Heart right ventricle (tissue), 16 donors: Measurements from ENCODE around the gene MAK. TPM values are rescaled to one million over a fixed set of nuclear protein-coding genes. Genes with fewer than 3 reads are reported as not detected.

ENCODE experiments used
- ATAC-seq, 8 donors: fragments of 200-7000 bp; cut with Tn5 transposase; one replicate each; pipeline ENCODE4 v1.9.1; 2020; ENCODE audit warnings: mild to moderate bottlenecking in 8 of 8, moderate library complexity in 8 of 8, moderate number of reproducible peaks in 1 of 8
- DNase-seq, 2 donors: peaks; one replicate each; pipeline ENCODE4 v3.0.0-alpha.2; 2020
- H3K27ac ChIP-seq, 10 donors: fragments of 200-600 bp; sonication (generic) in 2 of 10; one replicate each; pipeline versions ENCODE4 v1.5.0 to v1.8.0; 2020 to 2022; ENCODE audit warnings: mild to moderate bottlenecking in 3 of 10
- H3K27me3 ChIP-seq, 7 donors: fragments of 200-600 bp; one replicate each; pipeline ENCODE4 v1.8.0; 2021 to 2022; ENCODE audit warnings: mild to moderate bottlenecking in 2 of 7
- H3K36me3 ChIP-seq, 9 donors: fragments of 200-600 bp; sonication (generic) in 1 of 9; one replicate each; pipeline versions ENCODE4 v1.5.0 to v1.8.0; 2020 to 2022; ENCODE audit warnings: mild to moderate bottlenecking in 2 of 9
- H3K4me1 ChIP-seq, 9 donors: fragments of 200-600 bp; sonication (generic) in 1 of 9; one replicate each; pipeline versions ENCODE4 v1.5.0 to v1.8.0; 2020 to 2022; ENCODE audit warnings: mild to moderate bottlenecking in 4 of 9
- H3K4me3 ChIP-seq, 10 donors: fragments of 200-600 bp; sonication (generic) in 2 of 10; one replicate each; pipeline versions ENCODE4 v1.5.0 to v1.8.0; 2020 to 2022; ENCODE audit warnings: mild to moderate bottlenecking in 7 of 10, moderate library complexity in 2 of 10
- H3K9me3 ChIP-seq, 11 donors: fragments of 200-600 bp in 10 of 11; sonication (generic) in 2 of 11; one replicate each; pipeline versions ENCODE4 v1.5.0 to v1.8.0; 2013 to 2022; ENCODE audit warnings: mild to moderate bottlenecking in 2 of 11, control low read depth in 1 of 11, moderate library complexity in 1 of 11
- WGBS, 2 donors: extraction: QIAGEN DNeasy Blood & Tissue Kit; methylation state at CpG; one replicate each; pipeline ENCODE4 v1.1.7; 2013; ENCODE audit warnings: inconsistent platforms in 1 of 2; 5-methylcytosine and 5-hydroxymethylcytosine counted together
- intact Hi-C, 10 donors: fragments of 100-400 bp; cut with DNase I; formaldehyde crosslinking; loops; one replicate each; pipeline versions ENCODE4 v1.11.1 to v1.14.2; 2022
- polyA plus RNA-seq, 2 donors: library from polyadenylated mRNA; stranded (reverse); fragments of 200-250 nt; gene quantifications; one replicate each; pipeline ENCODE4 v1.2.3, GENCODE V29; 2013
- total RNA-seq, 10 donors: library from RNA; stranded (reverse); fragmentation: NEBNext Ultra II Directional in 3 of 10; extraction: Animal tissue kit (Norgen Biotek cat#: 25700) in 3 of 10; gene quantifications; one replicate each; pipeline versions ENCODE4 v1.2.1 to v1.2.4, GENCODE V29; 2021 to 2023
- TF ChIP-seq, protein P1 (sequence below), 9 donors: fragments of 200-600 bp; sonication (generic) in 2 of 9; IDR thresholded peaks; one replicate each; pipeline versions ENCODE4 v1.5.0 to v1.8.0; 2021 to 2022; ENCODE audit warnings: antibody characterized with exemption in 9 of 9, mild to moderate bottlenecking in 5 of 9, moderate library complexity in 1 of 9
- donor health status: Arrhythmogenic right ventricular cardiomyopathy.
- donor health status: ischemic (EF 13 %, LVEDD 7.1; RV severe dilation, severe dysfunction).
- donor health status: healthy with polysubstance abuse.
- donor health status: DM: no; HTN: yes; CAD: no.
- donor health status: DM: no; HTN: no; CAD: no.
- donor health status: ischemic (EF 25% LVEDD 6.9; RV normal size, moderate dysfunction).
- donor health status: ischemic (EF 25% LVEDD 5.7; RV mildly dilated, moderate dysfunction).
- donor health status: healthy.
- donor health status: DM: yes; HTN: yes; CAD: no.
- donor health status: Ischemic cardiomyopathy.
- donor health status: ischemic (EF 35%, LVEDD 5.7; RV mildly dilated, moderate dysfunction).
- donor health status: nonischemic (EF 11% LVEDD 7.7; RV severe dilation, severe dysfunction).
- donor health status: DM: yes; HTN: yes; CAD: no.
- donor health status: PGD.
- donor health status: ischemic (EF 29% LVEDD 5.4; RV normal size, mild dysfunction).
- donor health status: nonischemic (EF 23%, LVEDD 6.1; RV moderate dilation, normal function).

Gene MAK
- total and polyA plus RNA-seq, 12 donors: 0.01 to 0.25 (median 0.12) TPM; not detected in 4

DNA sequence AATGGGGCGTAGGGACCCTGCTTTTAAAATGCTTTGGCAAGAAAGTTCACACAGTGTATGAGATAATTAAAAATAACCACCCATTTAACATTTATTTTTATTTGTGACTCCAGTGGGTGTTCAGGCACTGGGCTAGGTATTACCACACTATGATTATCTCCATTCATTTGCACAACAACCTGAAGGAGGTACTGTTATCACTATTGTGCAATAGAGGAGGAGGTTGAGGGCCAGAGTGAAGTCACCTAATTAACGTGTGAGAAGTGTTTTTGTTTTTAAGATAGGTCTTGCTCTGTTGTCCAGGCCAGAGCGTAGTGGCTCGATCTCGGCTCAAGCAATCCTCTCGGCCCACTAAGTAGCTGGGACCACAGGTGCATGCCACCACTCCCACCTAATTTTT lies 29.2 kb downstream of the MAK start:
- Histone ChIP-seq H3K27ac (no peak overlapping the region), H3K9me3 (no peaks in the 10 kb centered on the region), H3K4me1 (no peaks in the 10 kb centered on the region), H3K36me3 (peaks cover 0 to 4% (median 0%) of the 10 kb centered on the region in 9 donors), H3K27me3 (no peaks in the 10 kb centered on the region), H3K4me3 (no peak overlapping the region)
- intact Hi-C loops: loop anchor here in 1 of 10 donors (10.0 kb wide), 1 partner anchor 304 kb away; no protein-coding TSS in a partner anchor
- TF ChIP-seq, protein P1, sequence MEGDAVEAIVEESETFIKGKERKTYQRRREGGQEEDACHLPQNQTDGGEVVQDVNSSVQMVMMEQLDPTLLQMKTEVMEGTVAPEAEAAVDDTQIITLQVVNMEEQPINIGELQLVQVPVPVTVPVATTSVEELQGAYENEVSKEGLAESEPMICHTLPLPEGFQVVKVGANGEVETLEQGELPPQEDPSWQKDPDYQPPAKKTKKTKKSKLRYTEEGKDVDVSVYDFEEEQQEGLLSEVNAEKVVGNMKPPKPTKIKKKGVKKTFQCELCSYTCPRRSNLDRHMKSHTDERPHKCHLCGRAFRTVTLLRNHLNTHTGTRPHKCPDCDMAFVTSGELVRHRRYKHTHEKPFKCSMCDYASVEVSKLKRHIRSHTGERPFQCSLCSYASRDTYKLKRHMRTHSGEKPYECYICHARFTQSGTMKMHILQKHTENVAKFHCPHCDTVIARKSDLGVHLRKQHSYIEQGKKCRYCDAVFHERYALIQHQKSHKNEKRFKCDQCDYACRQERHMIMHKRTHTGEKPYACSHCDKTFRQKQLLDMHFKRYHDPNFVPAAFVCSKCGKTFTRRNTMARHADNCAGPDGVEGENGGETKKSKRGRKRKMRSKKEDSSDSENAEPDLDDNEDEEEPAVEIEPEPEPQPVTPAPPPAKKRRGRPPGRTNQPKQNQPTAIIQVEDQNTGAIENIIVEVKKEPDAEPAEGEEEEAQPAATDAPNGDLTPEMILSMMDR (IDR thresholded peaks at IDR 0.05): no peak
- DNase-seq (no peak), ATAC-seq (no peak)
- WGBS, 2 donors: 88 to 91% methylated on average over 6 of the region's 6 CpGs

DNA sequence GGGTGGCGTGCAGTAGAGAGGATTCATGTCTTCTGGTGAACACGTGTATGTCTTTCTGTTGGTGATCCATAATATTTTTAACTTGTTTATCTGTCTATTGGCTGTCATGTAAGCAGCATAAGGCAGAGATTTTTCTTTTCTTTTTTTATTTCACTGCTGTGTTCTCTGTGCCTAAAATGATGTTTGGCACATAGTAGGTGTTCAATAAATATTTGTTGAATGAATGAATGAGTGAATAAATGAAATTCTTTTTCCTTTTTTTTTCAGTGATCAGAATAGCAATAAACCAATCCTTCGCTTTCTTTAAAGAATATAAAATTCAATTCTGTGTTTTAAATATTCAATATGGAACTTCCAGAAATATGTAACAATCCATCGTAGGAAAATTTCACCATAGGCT lies 30.0 kb downstream of the MAK start:
- ATAC-seq (no peak), DNase-seq (no peak)
- Histone ChIP-seq H3K27ac (no peak overlapping the region), H3K4me3 (no peak overlapping the region), H3K36me3 (peaks cover 0 to 4% (median 0%) of the 10 kb centered on the region in 9 donors), H3K9me3 (no peaks in the 10 kb centered on the region), H3K27me3 (no peaks in the 10 kb centered on the region), H3K4me1 (no peaks in the 10 kb centered on the region)
- 95 to 97% methylated on average over 4 of the region's 4 CpGs for WGBS, 2 donors
- intact Hi-C loops: loop anchor here in 1 of 10 donors (10.0 kb wide), 1 partner anchor 304 kb away; no protein-coding TSS in a partner anchor
- TF ChIP-seq, protein P1 (IDR thresholded peaks at IDR 0.05): no peak

DNA sequence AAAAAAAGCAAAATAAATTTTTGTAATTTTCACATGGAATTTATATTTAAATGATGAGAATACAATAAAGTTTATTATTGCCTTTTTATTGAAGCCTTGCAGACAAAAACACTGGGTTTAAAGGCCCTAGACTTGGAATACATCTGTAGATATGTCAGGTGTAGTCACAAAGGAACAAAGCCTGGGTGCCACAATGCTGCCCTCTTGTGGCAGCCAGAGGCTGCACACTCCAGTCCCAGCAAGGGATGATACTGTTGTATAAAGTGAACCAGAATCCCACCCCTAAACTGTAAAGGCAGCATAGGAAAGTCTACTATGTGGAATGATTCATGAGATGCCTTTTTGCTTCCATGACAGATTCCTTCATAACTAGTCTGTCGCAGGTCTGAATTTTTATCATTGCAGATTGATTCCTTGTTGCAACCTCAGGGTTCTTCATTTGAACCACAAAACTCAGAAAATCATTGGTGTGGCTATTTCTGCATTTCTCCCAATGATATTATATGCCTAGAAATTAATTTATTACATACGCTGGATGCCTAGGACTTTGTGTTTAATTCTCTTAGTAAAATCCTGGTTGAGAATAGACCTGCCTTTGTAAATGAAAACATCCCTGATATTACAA lies 37.0 kb downstream of the MAK start:
- peak; percentile 27 to 51 for DNase-seq
- TF ChIP-seq, protein P1 (IDR thresholded peaks at IDR 0.05): peak; percentile 92 to 100 (median 98)
- intact Hi-C loops: loop anchor here (1.0 to 10.0 kb wide), 4 partner anchors 297 to 324 kb away; no protein-coding TSS in a partner anchor
- no peaks in the 10 kb centered on the region for H3K4me1 ChIP-seq
- H3K27ac ChIP-seq: no peak overlapping the region
- WGBS, 2 donors: 30 to 34% methylated on average over 2 of the region's 2 CpGs
- H3K27me3 ChIP-seq: no peaks in the 10 kb centered on the region
- H3K4me3 ChIP-seq: no peak overlapping the region
- H3K9me3 ChIP-seq: no peaks in the 10 kb centered on the region
- peaks cover 0 to 7% (median 0%) of the 10 kb centered on the region in 9 donors for H3K36me3 ChIP-seq
- ATAC-seq: peak; percentile 67 to 88 (median 80)

DNA sequence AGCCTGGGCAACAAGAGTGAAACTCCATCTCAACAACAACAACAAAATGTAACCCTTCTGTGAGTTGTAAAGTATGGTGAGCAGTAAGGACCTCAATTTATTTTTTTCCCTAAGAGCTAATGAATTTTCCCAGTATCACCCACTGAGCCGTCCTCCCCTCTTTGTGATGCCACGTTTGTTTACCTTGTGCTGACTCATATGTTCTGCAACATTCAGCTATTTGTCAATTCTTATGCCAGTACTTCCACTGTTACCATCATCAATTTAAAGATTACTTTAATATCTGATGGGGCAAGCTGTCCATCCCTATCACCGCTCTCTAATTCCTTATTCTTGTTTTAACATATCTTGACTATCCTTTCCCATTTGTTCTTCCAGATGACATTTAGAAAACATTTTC lies 37.5 kb downstream of the MAK start:
- no peak overlapping the region for H3K4me3 ChIP-seq
- ATAC-seq (no peak), DNase-seq (no peak)
- H3K27ac ChIP-seq: no peak overlapping the region
- peaks cover 0 to 7% (median 0%) of the 10 kb centered on the region in 9 donors for H3K36me3 ChIP-seq
- intact Hi-C loops: loop anchor here (1.0 to 10.0 kb wide), 4 partner anchors 296 to 324 kb away; no protein-coding TSS in a partner anchor
- no peaks in the 10 kb centered on the region for H3K9me3 ChIP-seq
- WGBS, 2 donors: 79 to 81% methylated on average over 3 of the region's 3 CpGs
- H3K4me1 ChIP-seq: no peaks in the 10 kb centered on the region
- H3K27me3 ChIP-seq: no peaks in the 10 kb centered on the region
- TF ChIP-seq, protein P1 (IDR thresholded peaks at IDR 0.05): no peak
